C4-2B (cell line): Measurements from ENCODE around the gene CCL27.
A peak's percentile ranks its signal among the peaks of the same experiment; 100 is the strongest.

ENCODE experiments used
- H3K27ac ChIP-seq: fragments of 450-650 bp; 2 replicates; pipeline ENCODE4 v1.5.1; 2017
- ZFX ChIP-seq: fragments of 450-650 bp; IDR thresholded peaks from 2 replicates; pipeline ENCODE4 v1.6.1; 2017
- TF ChIP-seq, protein P1 (sequence below): fragments of 450-650 bp; conservative IDR thresholded peaks from 2 replicates; pipeline ENCODE4 v1.5.1; 2017; ENCODE audit warnings: mild to moderate bottlenecking

The CCL27 gene

DNA sequence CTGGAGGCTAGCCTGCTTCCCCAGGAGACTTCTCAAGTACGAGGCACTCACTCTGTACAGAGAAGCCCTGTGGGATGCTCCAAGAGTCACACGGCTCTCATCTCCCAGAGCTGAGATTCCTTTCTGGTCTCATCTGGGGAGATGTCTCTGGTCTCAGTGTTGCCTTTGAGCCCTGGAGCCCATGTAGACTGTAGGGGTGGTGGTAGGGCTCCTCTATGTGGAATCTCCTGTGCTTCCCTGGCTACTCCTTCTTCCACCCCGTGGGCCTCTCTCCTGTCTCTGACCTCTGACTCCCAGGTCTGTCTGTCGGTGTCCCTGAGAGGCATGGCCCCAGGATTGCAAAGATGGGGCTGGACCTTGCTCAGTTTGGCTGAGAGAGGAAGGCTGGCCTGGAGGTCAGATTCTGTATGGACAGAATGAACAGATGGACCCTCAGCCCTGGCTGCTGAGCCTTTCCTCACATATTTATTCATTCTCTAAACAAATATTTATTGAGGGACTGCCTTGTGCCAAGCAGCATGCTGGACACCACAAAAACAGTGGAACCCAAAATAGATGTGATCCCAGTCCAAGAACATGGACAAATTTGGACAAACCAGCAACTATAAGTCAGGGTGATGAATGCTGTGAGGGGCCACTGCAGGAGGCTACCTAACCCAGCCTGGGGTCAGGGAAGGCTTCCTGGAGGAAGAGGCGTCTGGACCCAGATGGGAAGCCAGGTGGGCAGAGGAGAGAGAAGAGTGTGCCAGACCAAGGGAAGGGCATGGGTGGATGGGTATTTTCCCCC is 26.1 kb upstream of the CCL27 start:
- TF ChIP-seq, protein P1, sequence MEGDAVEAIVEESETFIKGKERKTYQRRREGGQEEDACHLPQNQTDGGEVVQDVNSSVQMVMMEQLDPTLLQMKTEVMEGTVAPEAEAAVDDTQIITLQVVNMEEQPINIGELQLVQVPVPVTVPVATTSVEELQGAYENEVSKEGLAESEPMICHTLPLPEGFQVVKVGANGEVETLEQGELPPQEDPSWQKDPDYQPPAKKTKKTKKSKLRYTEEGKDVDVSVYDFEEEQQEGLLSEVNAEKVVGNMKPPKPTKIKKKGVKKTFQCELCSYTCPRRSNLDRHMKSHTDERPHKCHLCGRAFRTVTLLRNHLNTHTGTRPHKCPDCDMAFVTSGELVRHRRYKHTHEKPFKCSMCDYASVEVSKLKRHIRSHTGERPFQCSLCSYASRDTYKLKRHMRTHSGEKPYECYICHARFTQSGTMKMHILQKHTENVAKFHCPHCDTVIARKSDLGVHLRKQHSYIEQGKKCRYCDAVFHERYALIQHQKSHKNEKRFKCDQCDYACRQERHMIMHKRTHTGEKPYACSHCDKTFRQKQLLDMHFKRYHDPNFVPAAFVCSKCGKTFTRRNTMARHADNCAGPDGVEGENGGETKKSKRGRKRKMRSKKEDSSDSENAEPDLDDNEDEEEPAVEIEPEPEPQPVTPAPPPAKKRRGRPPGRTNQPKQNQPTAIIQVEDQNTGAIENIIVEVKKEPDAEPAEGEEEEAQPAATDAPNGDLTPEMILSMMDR: no peak
- no peak for TF ChIP-seq ZFX
- H3K27ac ChIP-seq: peak overlapping the region; percentile 13; the same call in 1 of the 2 replicates

DNA sequence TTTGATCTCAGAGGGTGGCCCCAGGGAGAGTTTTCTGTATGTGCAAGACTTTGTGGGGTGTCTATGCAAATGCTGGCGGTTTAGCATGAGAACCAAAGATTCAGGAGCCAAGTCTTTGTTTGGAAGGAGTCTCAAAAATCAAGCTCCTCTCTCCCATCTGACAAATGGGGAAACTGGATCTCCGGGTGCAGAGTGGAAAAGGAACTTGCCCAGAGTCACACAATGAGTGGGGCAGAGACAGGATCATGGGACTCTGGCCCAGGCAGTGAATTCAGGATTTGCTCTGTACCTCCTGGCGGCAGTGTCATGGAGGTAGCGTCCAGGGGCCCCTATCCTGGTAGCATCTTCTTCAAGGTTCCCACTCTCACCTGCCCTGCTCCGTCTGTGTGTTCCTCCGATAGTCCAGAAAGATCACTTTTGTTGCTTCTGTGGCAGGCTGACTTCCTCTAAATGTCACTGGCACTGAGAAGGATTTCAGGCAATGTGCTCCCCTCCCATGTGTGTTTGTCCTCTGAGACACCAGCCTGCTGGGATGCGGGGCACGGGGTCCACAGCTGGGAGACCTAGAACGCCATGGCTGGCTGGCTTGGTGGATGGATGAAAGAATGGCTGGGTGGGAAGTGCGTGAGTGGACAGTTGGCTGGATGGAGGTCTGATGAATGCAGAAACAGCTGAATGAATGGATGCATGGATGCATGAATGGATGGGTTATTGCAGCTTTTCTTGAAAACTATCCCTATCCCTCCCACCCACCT is 25.0 kb upstream of the CCL27 start:
- no peak for TF ChIP-seq ZFX
- TF ChIP-seq, protein P1: no peak

DNA sequence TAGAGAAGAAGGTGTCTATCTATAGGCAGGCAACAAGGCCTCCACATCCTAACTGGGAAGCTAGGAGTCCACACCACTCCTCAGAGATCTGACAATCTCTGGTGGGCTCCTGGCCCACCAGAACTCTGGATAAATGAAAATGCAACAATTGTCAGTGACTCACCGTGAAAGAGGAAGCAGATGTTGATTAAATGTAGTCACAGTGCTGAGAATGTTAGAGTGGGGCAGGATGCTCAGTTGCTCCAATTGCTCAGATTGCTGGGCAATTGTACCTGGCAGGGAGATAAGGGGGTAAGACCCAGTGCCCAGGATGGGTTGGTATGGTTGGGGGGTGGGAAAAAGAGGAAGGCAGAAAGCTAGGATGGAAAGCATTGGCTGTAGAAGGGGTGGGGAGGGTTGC is 24.3 kb upstream of the CCL27 start:
- TF ChIP-seq, protein P1: no peak
- no peak for TF ChIP-seq ZFX
- H3K27ac ChIP-seq: no peak overlapping the region

More for the DNA sequence above, 25.0 kb upstream of the CCL27 start:
- no peak overlapping the region for H3K27ac ChIP-seq

DNA sequence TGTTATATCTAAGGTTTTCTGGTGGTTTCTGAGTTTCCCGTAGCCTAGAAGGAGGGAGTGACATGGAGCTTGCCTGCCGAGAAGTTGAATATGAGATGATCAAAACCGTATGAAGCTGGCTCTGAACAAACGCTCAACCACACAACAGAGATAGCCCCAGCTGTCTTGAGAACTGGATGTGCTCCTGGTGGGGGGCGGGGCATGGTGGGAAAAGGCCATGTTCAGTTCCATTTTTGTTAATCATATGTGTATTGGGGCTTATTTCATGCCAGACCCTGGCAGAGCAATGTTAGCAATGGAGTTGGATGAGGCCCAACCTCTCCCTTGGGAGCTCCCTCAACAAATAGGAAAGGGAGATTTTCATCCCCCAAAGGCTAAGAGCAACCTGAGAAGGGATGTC is 23.8 kb upstream of the CCL27 start:
- TF ChIP-seq, protein P1: no peak
- no peak for TF ChIP-seq ZFX
- no peak overlapping the region for H3K27ac ChIP-seq

DNA sequence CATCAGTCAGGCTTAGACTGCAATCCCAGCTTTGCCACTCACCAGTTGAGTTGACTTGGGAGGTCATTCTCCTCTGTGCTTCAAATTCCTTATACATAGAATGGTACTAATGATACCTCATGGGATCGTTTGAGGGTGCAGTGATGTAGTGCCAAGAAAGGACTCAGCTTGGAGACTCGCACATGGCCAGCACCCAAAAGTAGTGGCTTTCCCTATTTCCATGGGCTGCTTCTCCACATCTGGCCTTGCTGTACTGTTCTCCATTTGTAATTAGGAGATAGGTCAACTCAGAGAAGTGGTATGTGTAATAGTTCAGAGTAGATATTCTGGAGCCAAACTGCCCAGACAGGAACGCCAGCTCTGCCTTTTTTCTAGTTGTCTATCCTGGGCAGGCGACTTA is 23.1 kb upstream of the CCL27 start:
- H3K27ac ChIP-seq: no peak overlapping the region
- TF ChIP-seq, protein P1: no peak
- TF ChIP-seq ZFX: no peak

DNA sequence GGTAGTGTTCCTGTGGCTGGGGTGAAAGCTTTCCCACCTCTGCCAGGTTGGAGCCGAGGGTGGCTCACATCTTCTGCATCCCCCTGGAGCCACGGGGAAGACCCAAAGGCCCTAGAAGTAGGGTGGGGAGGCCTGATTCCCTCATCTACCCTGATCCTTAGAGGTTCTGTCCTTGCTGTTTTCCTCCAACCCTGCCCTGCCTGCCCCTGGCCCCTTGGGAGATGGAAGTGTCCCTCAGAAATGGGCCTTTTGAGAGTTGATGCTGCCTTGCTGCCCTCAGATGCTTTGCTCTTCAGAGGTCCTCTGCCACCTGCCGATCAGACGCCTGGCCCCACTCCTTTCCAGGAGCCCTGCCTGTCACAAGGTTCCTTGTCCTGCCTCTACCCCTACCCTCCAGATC is 22.4 kb upstream of the CCL27 start:
- TF ChIP-seq ZFX: no peak
- TF ChIP-seq, protein P1: no peak
- H3K27ac ChIP-seq: no peak overlapping the region

DNA sequence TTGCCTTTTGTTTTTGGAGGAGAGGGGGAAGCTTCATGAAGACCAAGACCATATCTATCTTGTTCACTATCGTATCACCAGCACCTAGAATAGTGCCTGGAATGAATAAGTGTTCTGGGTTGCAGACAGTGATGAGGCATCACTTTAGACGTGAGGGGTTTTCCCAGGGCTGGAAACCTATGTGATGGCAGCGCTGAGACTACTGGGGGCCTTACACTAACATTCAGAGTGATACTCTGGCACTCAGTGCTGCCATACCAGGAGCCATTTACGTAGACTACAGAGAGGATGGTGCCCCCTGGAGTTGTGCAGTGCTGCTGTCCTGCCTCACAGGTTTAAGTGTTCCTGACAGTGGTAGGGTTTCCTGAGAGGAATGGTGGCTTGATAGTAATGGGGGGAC is 21.7 kb upstream of the CCL27 start:
- TF ChIP-seq, protein P1: no peak
- TF ChIP-seq ZFX: no peak

More for the DNA sequence above, 21.7 kb upstream of the CCL27 start:
- H3K27ac ChIP-seq: no peak overlapping the region
